IMR-90 (cell line): ENCODE results near the gene RPTOR. TPM values are rescaled to one million over a fixed set of nuclear protein-coding genes. Genes with fewer than 3 reads are reported as not detected.

ENCODE experiments used
- ATAC-seq: fragments of 200-7000 bp; cut with Tn5 transposase; 2 replicates; pipeline ENCODE4 v1.9.1; 2020; ENCODE audit warnings: low read depth, mild to moderate bottlenecking, moderate library complexity
- BruUV-seq: library from RNA; stranded (reverse); fragments of 400-500 nt; replicated peaks from 2 replicates; lab custom pipeline; 2021; lab: Mats Ljungman, UMichigan
- CTCF ChIA-PET: fragments of 300-600 bp; formaldehyde crosslinking; extraction: SDS; loops from one replicate; lab custom pipeline; 2021; ENCODE audit warnings: antibody characterized with exemption; lab: Yijun Ruan, JAX
- POLR2A ChIA-PET: fragments of 300-600 bp; sonication (Branson Sonifier 250); formaldehyde crosslinking; loops from one replicate; lab custom pipeline; 2022; ENCODE audit warnings: antibody characterized with exemption; ENCODE audit not compliant: unreplicated experiment; lab: Charles Lee
- DNase-seq: peaks from one replicate; pipeline ENCODE4 v3.0.0; 2013
- H2AFZ ChIP-seq: replicated peaks from 2 replicates; pipeline ENCODE3; 2013; ENCODE audit warnings: low read length, mild to moderate bottlenecking; ENCODE audit not compliant: poor library complexity
- H2AK5ac ChIP-seq: 2 replicates; pipeline ENCODE4 v1.6.1; 2013; ENCODE audit warnings: low read depth, low read length, inconsistent platforms
- H2AK9ac ChIP-seq: replicated peaks from 2 replicates; pipeline ENCODE3; 2013; ENCODE audit warnings: mild to moderate bottlenecking, low read depth, low read length, moderate library complexity; ENCODE audit not compliant: poor library complexity
- H2BK120ac ChIP-seq: 2 replicates; pipeline ENCODE4 v1.6.1; 2013; ENCODE audit warnings: low read depth, low read length, inconsistent platforms
- H2BK15ac ChIP-seq: 3 replicates; pipeline ENCODE4 v1.6.1; 2013; ENCODE audit warnings: low read depth, low read length, inconsistent platforms
- H2BK20ac ChIP-seq: 2 replicates; pipeline ENCODE4 v1.6.1; 2013; ENCODE audit warnings: low read depth, mild to moderate bottlenecking, inconsistent platforms, low read length, moderate library complexity
- H2BK5ac ChIP-seq: 2 replicates; pipeline ENCODE4 v1.6.1; 2013; ENCODE audit warnings: mild to moderate bottlenecking, low read depth, low read length, inconsistent platforms; ENCODE audit not compliant: poor library complexity, severe bottlenecking
- H3K14ac ChIP-seq: replicated peaks from 2 replicates; pipeline ENCODE4 v1.6.1; 2013; ENCODE audit warnings: low read depth, low read length, inconsistent platforms
- H3K18ac ChIP-seq: 2 replicates; pipeline ENCODE4 v1.6.1; 2013; ENCODE audit warnings: low read depth, low read length, control low read depth
- H3K23ac ChIP-seq: 2 replicates; pipeline ENCODE4 v1.6.1; 2013; ENCODE audit warnings: low read depth, low read length, inconsistent platforms
- H3K27ac ChIP-seq: 2 replicates; pipeline ENCODE4 v1.5.1; 2013; ENCODE audit warnings: mild to moderate bottlenecking, control low read depth, low read length; ENCODE audit not compliant: insufficient read depth
- H3K27me3 ChIP-seq: 2 replicates; pipeline ENCODE4 v1.6.1; 2013; ENCODE audit warnings: low read length; ENCODE audit not compliant: control insufficient read depth, insufficient read depth
- H3K36me3 ChIP-seq: 2 replicates; pipeline ENCODE4 v1.6.1; 2013; ENCODE audit warnings: low read length, mixed read lengths; ENCODE audit not compliant: control insufficient read depth, insufficient read depth
- H3K4ac ChIP-seq: 2 replicates; pipeline ENCODE4 v1.6.1; 2013; ENCODE audit warnings: low read depth, low read length, inconsistent platforms
- H3K4me1 ChIP-seq: 2 replicates; pipeline ENCODE4 v1.6.1; 2013; ENCODE audit warnings: low read length, mixed read lengths; ENCODE audit not compliant: control insufficient read depth, insufficient read depth
- H3K4me2 ChIP-seq: 2 replicates; pipeline ENCODE4 v1.6.1; 2013; ENCODE audit warnings: low read depth, mild to moderate bottlenecking, control low read depth, low read length, moderate library complexity
- H3K4me3 ChIP-seq: 2 replicates; pipeline ENCODE4 v1.5.1; 2013; ENCODE audit warnings: low read depth, mild to moderate bottlenecking, control low read depth, low read length, moderate library complexity; ENCODE audit not compliant: insufficient read depth
- H3K56ac ChIP-seq: 2 replicates; pipeline ENCODE4 v1.6.1; 2013; ENCODE audit warnings: low read length, inconsistent platforms; ENCODE audit not compliant: insufficient read depth; ENCODE audit errors: extremely low read depth
- H3K79me1 ChIP-seq, 2 experiments: 2 replicates each; pipeline ENCODE4 v1.6.1; 2013; ENCODE audit warnings: low read length in 2 of 2, inconsistent platforms in 1 of 2, low read depth in 1 of 2
- H3K9ac ChIP-seq: 2 replicates; pipeline ENCODE4 v1.6.1; 2013; ENCODE audit warnings: low read depth, low read length, control low read depth
- H3K9me1 ChIP-seq: 2 replicates; pipeline ENCODE4 v1.6.1; 2013; ENCODE audit warnings: low read length, inconsistent platforms; ENCODE audit not compliant: insufficient read depth
- H3K9me3 ChIP-seq: 2 replicates; pipeline ENCODE4 v1.6.1; 2013; ENCODE audit warnings: low read length; ENCODE audit not compliant: control insufficient read depth, insufficient read depth
- H4K20me1 ChIP-seq: 2 replicates; pipeline ENCODE4 v1.6.1; 2013; ENCODE audit warnings: low read length, inconsistent platforms; ENCODE audit not compliant: insufficient read depth
- H4K5ac ChIP-seq: 2 replicates; pipeline ENCODE4 v1.6.1; 2013; ENCODE audit warnings: mild to moderate bottlenecking, low read depth, low read length, control low read depth
- H4K8ac ChIP-seq, 2 experiments: 2 replicates each; pipeline ENCODE4 v1.6.1; 2013; ENCODE audit warnings: low read depth in 2 of 2, low read length in 2 of 2, control low read depth in 1 of 2, inconsistent platforms in 1 of 2
- H4K91ac ChIP-seq: 2 replicates; pipeline ENCODE4 v1.6.1; 2013; ENCODE audit warnings: low read depth, low read length, inconsistent platforms; ENCODE audit not compliant: insufficient read depth
- CEBPB ChIP-seq: IDR thresholded peaks from 2 replicates; pipeline ENCODE4 v1.6.1; 2012; ENCODE audit warnings: low read depth, low read length, improper control_type of control experiment
- FOS ChIP-seq: fragments of 150-350 bp; IDR thresholded peaks from 2 replicates; pipeline ENCODE4 v1.6.1; 2016; ENCODE audit warnings: low read depth, low read length
- WGBS, 2 experiments: methylation state at CpG; one replicate each; pipeline versions ENCODE4 v1.1.5 to v1.1.7; 2013; ENCODE audit warnings: missing lambda C conversion rate in 2 of 2; ENCODE audit not compliant: insufficient read length in 1 of 2; ENCODE audit errors: extremely low coverage in 2 of 2; 5-methylcytosine and 5-hydroxymethylcytosine counted together
- dilution Hi-C: fragments of 300-500 bp; cut with HindIII; formaldehyde crosslinking; loops from one replicate; pipeline ENCODE4 v1.14.3; 2018; ENCODE audit warnings: low sequenced_read_pairs; ENCODE audit not compliant: unreplicated experiment
- in situ Hi-C: fragments of 300-500 bp; cut with MboI; formaldehyde crosslinking; loops from 3 replicates; pipeline ENCODE4 v1.14.3; 2019; ENCODE audit warnings: low sequenced_read_pairs, inconsistent platforms, mixed read lengths
- intact Hi-C: fragments of 100-400 bp; cut with micrococcal nuclease; formaldehyde crosslinking; loops from 2 replicates; pipeline ENCODE4 v1.10.0; 2022
- polyA plus RNA-seq, 3 experiments: library from polyadenylated mRNA; depleted of rRNA; stranded (reverse); fragments of >200 nt; gene quantifications; 2 replicates each; pipeline ENCODE4 v1.2.3, GENCODE V29; 2012; ENCODE audit warnings: low replicate concordance in 1 of 3
- total RNA-seq: library from RNA; depleted of rRNA; stranded (reverse); fragments of >200 nt; gene quantifications from 2 replicates; pipeline ENCODE4 v1.2.3, GENCODE V29; 2012
- TF ChIP-seq, protein P1 (sequence below): conservative IDR thresholded peaks from 2 replicates; pipeline ENCODE4 v1.5.1; 2012; ENCODE audit warnings: mild to moderate bottlenecking, low read depth, low read length, improper control_type of control experiment

The RPTOR gene
- total and polyA plus RNA-seq, 2 of the 4 experiments (the other 2 are of a cell fraction): 10.8 to 14.7 TPM

DNA sequence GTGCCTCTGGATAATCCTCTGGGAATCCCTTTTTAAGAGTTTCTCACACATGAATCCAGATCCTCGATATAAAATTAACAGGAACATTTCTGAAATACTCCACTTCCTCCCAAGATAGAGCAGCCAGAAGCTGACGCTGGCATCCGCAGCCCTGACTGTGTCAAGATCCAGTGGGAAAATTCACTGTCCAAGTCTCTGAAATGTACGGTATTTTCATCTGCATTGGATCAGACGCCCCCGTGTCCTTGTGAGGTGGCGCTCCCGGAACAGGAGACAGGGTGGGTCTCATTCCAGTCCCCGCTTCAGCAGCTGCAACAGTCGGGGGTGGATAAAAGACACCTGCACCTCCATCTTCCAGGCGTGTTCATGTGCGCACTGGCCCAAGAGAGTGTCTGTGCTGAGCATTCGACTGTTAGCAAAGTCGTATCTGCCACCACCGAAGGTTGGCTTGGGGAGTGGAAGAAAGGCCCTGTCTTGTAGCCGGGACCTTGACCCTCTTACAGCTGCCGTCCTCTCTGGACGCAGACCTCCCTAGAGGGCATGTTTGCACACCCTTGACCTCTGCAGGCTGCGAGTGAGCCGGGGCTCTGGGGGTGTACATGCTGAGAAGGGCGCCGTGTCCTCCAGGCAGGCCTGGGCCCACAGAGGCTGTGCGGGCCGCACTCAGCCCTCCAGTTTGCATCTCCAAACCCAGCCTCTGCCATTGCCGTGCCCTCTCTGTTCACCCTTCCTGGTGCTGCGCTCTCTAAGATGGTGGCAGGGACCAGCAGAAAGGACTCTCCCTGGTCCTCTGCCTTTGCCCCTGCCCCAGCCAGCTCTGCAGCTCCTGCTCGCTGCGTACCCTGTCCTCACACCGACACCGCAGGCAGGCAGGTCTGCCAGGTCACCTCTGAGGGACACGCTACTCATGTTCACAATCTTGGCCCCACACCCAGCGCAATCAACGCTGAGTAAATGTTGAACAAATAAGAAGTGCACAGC lies 375.0 kb downstream of the RPTOR start:
- ATAC-seq (no peak), DNase-seq (no peak)
- no peak for TF ChIP-seq FOS
- TF ChIP-seq, protein P1, sequence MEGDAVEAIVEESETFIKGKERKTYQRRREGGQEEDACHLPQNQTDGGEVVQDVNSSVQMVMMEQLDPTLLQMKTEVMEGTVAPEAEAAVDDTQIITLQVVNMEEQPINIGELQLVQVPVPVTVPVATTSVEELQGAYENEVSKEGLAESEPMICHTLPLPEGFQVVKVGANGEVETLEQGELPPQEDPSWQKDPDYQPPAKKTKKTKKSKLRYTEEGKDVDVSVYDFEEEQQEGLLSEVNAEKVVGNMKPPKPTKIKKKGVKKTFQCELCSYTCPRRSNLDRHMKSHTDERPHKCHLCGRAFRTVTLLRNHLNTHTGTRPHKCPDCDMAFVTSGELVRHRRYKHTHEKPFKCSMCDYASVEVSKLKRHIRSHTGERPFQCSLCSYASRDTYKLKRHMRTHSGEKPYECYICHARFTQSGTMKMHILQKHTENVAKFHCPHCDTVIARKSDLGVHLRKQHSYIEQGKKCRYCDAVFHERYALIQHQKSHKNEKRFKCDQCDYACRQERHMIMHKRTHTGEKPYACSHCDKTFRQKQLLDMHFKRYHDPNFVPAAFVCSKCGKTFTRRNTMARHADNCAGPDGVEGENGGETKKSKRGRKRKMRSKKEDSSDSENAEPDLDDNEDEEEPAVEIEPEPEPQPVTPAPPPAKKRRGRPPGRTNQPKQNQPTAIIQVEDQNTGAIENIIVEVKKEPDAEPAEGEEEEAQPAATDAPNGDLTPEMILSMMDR: no peak
- no peak for TF ChIP-seq CEBPB
- peaks cover 28% of the 10 kb centered on the region for H3K36me3 ChIP-seq
- H3K56ac ChIP-seq: no peak overlapping the region
- 89% methylated on average over 14 of the region's 33 CpGs; no CpG with 5 or more reads in 1 of the 2 experiments for WGBS, 2 experiments
- H3K4me2 ChIP-seq: no peak overlapping the region
- no peak overlapping the region for H3K27ac ChIP-seq
- ChIA-PET POLR2A (no interaction called here), CTCF (no interaction called here)
- H3K9me3 ChIP-seq: no peaks in the 10 kb centered on the region
- dilution Hi-C loops (no loop called here), intact Hi-C loops (no loop called here), in situ Hi-C loops (no loop called here)
- peak overlapping the region; percentile 51 for H2AFZ ChIP-seq
- H4K20me1 ChIP-seq: no peaks in the 10 kb centered on the region
- BruUV-seq: no TSS peak
- no peak overlapping the region for H2BK120ac ChIP-seq
- no peak overlapping the region for H2BK5ac ChIP-seq
- H3K4me1 ChIP-seq: no peaks in the 10 kb centered on the region
- H3K9me1 ChIP-seq: no peaks in the 10 kb centered on the region
- H3K18ac ChIP-seq: no peak overlapping the region
- H2AK9ac ChIP-seq: no peak overlapping the region
- no peak overlapping the region for H3K4me3 ChIP-seq
- H2AK5ac ChIP-seq: no peak overlapping the region
- no peak overlapping the region for H4K5ac ChIP-seq
- no peaks in the 10 kb centered on the region for H3K27me3 ChIP-seq
- H2BK20ac ChIP-seq: no peak overlapping the region
- no peak overlapping the region for H3K9ac ChIP-seq
- no peak overlapping the region for H4K91ac ChIP-seq
- no peak overlapping the region for H4K8ac ChIP-seq
- no peaks in the 10 kb centered on the region for H3K79me1 ChIP-seq
- no peak overlapping the region for H3K14ac ChIP-seq
- H2BK15ac ChIP-seq: no peak overlapping the region
- H3K4ac ChIP-seq: no peak overlapping the region
- H3K23ac ChIP-seq: no peak overlapping the region
